Glomerular visceral epithelial cell (primary cell): ENCODE data around the gene PRKAB1.

ENCODE experiments used
- DNase-seq: peaks from one replicate; pipeline ENCODE4 v3.0.0-alpha.2; 2016; ENCODE audit errors: extremely low spot score

The PRKAB1 gene

DNA sequence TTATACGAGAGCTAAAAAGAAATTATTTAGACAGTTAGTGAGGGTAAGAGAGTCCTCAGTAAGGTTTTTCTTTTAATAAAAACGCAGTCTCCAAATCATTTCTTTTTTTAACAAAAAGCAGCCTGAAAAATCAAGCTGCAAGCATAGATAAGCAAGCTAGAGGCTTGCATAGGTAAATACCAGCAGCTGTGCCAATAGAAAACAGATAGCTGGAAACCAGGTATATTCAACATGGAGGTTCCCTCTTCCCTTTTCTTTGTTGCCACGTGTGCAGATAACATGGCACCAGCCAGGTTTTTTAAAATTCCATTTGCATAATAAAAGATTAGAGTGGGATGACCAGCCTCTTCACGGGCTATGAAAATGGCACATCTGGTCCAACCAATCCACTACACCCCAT lies 6.1 kb upstream of the PRKAB1 start:
- DNase-seq, result no peak

- DNase-seq, result no peak
Observed at GRCh38 chr12:119664642-119665041, 3.3 kb upstream of the PRKAB1 start.

- no peak for DNase-seq
Observed at GRCh38 chr12:119665164-119665929, 2.6 kb upstream of the PRKAB1 start.

- DNase-seq, result no peak
Observed at GRCh38 chr12:119666226-119666795, 1.6 kb upstream of the PRKAB1 start.

- no peak for DNase-seq
Observed at GRCh38 chr12:119666900-119667576, 895 bp upstream of the PRKAB1 start.

DNA sequence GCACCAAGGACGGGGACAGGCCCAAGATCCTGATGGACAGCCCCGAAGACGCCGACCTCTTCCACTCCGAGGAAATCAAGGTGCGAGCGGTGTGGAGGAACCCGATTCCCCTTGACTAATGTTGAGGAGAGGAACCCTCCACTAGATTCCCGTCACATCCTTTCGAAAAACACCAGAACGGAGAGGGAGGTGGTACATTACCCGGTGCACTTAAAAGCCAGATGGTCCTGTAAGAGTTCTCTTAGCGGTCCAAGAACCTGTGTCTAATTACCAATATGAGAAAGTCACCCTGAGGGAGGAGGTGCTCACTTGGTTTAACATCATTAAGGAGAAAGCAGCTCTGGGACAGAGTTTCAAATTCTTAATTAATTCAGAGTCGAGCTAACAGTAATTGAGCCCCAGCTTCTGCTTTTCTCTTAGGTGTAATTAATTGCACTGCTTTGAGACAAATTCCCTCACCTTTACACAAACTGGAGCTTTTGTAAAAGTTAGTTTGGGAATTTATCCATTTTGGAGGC lies 450 bp downstream of the PRKAB1 start:
- DNase-seq, result no peak

- no peak for DNase-seq
Observed at GRCh38 chr12:119669744-119670472, 2.0 kb downstream of the PRKAB1 start.

DNA sequence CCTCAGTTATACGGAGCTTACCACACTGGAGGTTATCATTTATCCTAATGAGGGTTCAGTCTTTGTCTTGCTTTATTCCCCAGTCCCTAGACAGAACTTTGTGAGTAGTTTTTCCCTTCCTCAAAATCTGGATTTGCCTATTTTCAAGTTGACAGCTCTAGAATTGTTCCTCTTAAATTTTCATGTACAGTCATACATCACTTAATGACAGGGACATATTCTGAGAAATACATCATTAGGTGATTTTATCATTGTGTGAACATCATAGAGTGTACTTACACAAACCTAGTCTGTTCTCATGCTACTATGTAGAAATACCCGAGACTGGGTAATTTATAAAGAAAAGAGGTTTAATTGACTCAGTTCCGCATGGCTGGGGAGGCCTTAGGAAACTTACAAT lies 3.1 kb downstream of the PRKAB1 start:
- no peak for DNase-seq

GRCh38 chr12:119672194-119672593 lies 4.3 kb downstream of the PRKAB1 start:
- no peak for DNase-seq

DNA sequence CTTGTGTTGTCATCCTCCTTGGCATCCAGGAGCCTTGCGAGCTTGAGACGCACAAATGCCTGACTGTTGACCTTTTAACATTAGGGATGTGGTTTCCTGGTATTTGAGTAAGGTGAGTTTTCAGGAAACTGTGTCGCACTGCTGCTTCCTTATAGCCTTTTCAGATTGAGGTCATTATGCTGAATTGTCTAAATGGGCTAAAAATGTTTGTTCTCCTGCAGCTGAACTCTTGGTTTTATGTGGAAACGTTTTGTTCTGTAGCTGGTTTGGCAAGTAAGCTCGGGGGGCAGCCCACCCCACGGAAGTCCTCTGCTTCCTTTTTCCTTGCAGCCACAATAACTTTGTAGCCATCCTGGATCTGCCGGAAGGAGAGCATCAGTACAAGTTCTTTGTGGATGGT lies 5.7 kb downstream of the PRKAB1 start:
- no peak for DNase-seq

DNA sequence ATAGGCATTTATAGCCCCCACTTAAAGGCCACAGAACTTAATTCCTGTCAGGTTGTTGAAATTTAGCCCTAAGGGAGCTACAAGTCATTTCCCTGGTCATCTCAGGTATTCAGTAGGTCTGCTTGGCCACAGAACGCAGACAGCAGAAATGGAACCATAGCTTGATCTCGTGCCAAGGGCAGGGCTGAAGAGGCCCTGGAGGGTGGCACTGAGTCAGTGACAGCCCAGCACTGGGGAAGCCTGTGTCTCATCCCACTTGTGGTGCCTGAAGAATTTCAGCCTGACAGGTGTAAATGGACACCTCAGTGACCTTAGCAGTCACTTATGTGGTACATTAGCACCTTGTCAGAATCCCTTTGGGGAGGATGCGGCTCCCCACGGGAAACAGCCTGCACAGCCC lies 6.6 kb downstream of the PRKAB1 start:
- DNase-seq, result no peak

DNA sequence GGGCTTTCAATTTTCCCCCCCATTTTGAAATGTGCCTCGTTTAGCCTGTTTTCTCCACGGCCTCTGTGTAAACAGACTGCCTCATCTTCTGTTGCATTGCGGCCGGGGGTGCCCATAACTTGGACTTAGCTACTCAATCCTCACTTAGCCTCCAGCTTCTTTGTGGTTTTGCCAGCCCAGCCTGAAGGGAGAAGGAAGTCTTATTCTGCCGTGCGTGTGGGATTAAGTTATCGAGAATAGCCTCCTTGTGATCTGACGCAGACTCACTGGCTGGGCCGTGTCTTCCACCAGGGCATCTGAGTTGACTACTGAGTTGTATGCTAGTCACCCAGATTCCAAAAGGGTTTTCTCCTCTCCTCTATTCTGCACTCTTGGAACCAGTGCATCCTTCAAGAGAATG lies 8.1 kb downstream of the PRKAB1 start:
- DNase-seq, result no peak

- DNase-seq, result no peak
Observed at GRCh38 chr12:119676573-119676972, 8.6 kb downstream of the PRKAB1 start.

- DNase-seq, result no peak
Observed at GRCh38 chr12:119678459-119678858, 10.5 kb downstream of the PRKAB1 start.

DNA sequence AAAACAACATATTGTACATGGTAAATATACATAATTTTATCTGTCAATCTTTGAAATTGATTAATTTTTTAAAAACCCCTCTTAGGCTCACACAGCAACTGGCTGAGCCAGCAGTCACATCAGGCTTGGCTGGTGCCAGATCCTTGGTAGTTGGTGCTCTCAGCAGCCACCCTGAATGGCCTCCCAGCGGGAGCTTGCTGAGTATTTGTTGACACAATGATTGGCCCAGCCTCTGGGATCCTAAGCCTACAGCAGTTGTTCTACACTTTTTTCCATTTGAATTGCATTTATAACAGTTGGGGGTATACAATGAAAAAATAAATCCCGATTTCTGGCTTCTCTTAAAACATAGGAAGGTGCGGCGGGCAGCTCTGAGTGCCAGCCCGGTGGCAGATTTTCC lies 11.1 kb downstream of the PRKAB1 start:
- no peak for DNase-seq

- no peak for DNase-seq
Observed at GRCh38 chr12:119679490-119679889, 11.6 kb downstream of the PRKAB1 start.

- no peak for DNase-seq
Observed at GRCh38 chr12:119681111-119681510, 13.2 kb downstream of the PRKAB1 start.

GRCh38 chr12:119681728-119682638 lies 14.1 kb downstream of the PRKAB1 start:
- no peak for DNase-seq

GRCh38 chr12:119682639-119683252 lies 14.8 kb downstream of the PRKAB1 start:
- no peak for DNase-seq

GRCh38 chr12:119683413-119683812 lies 15.5 kb downstream of the PRKAB1 start:
- no peak for DNase-seq

DNA sequence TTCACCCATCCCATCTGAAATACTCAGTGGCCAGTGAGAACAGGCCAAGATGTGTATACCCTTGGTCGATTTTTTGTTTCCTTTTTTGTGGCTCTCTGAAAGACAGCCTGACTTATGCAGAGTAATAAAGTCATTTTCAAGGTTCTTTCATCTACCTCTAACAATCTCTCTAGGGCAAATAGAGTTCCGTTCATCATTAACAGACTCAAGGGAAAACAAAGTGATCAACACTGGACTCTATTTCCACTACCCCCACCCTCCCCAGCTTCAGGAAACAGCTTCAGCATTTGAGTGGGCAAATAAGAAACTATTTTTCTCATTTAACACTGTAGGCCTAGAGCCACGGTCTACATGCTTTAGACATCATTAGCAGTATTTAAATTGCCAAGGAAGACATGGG lies 15.9 kb downstream of the PRKAB1 start:
- DNase-seq, result no peak
